ENCODE results near the gene NUMB.

DNA sequence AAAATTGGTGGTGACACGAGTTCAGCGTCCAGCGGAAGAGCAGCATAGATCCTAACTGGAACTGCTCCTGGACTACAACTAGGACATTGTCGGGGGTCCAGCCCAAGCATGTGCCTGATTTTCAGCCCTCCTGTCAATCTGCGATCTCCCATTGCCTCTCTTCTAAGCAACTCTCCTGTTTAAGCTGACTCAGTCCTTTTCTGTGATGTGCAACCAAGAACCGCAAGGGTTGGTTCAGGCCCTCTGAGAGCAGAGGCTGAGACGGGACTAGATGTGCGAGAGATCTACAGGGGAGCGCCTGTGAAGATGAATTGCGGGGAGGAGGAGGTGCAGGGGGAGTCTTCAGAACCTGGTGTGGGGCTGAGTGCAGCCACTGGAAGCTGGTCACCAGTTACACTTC, 224.8 kb downstream of the NUMB start:
- TF ChIP-seq POLR2A (IDR thresholded peaks at IDR 0.05), result no peak
- TF ChIP-seq, protein P1, sequence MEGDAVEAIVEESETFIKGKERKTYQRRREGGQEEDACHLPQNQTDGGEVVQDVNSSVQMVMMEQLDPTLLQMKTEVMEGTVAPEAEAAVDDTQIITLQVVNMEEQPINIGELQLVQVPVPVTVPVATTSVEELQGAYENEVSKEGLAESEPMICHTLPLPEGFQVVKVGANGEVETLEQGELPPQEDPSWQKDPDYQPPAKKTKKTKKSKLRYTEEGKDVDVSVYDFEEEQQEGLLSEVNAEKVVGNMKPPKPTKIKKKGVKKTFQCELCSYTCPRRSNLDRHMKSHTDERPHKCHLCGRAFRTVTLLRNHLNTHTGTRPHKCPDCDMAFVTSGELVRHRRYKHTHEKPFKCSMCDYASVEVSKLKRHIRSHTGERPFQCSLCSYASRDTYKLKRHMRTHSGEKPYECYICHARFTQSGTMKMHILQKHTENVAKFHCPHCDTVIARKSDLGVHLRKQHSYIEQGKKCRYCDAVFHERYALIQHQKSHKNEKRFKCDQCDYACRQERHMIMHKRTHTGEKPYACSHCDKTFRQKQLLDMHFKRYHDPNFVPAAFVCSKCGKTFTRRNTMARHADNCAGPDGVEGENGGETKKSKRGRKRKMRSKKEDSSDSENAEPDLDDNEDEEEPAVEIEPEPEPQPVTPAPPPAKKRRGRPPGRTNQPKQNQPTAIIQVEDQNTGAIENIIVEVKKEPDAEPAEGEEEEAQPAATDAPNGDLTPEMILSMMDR (IDR thresholded peaks at IDR 0.05), result no peak
